ENCODE results near the gene BDNF. TPM values are rescaled to one million over a fixed set of nuclear protein-coding genes. Genes with fewer than 3 reads are reported as not detected.

The BDNF gene
- total RNA-seq, 1 experiment from 2014 or later, result 5.4 TPM

DNA sequence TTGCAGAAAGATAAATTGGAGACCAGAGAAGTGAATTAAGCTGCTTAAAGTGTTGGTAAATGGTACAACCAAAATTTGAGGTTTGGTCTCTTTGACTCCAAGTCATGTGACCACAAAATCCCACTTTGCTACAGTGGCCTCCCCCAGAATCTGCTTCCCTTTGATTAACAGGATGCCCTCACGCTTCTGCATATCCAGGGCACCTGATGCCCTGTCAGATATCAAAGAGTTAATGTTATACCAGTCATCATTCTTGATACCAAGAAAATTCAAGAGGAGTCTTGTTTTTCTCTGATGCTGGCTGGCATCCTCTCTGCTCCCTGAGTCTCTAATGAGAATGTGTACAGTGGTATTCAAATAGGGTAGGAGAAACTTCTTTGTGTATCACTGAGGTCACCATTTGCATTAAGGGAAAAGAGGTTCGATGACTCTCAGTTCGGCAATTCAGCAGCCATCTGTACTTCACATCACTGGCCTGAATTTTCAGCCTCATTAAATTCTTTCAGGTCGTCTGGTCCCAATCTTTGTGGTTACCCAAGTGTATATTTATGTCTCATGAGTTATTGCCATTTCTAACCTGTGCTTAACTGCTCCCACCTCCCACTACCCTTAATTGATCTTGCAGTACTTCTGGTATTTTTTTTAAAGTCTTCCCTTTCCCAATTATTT lies 73.9 kb downstream of the BDNF start:
- ChIA-PET POLR2A (ENCODE audit: unreplicated experiment) (no interaction called here), CTCF (no interaction called here)
- Histone ChIP-seq H3F3A (ENCODE audit: insufficient read depth, low read depth) (no peaks in the 10 kb centered on the region), H3K4me2 (no peak overlapping the region), H4K20me1 (ENCODE audit: insufficient read depth) (no peaks in the 10 kb centered on the region), H3K4me3 (no peak overlapping the region), H3K27ac (no peak overlapping the region), H3K4me1 (replicated peaks; ENCODE audit: insufficient read depth) (no peaks in the 10 kb centered on the region), H3K9me2 (ENCODE audit: insufficient read depth) (no peaks in the 10 kb centered on the region), H2AFZ (no peak overlapping the region), H3K27me3 (ENCODE audit: insufficient read depth, low read depth) (peaks cover 6% of the 10 kb centered on the region; the same call in 1 of the 2 replicates), H3K79me2 (ENCODE audit: low read depth) (no peaks in the 10 kb centered on the region), H3K9me3 (ENCODE audit: insufficient read depth, low read depth) (no peaks in the 10 kb centered on the region), H3K36me3 (ENCODE audit: low read depth) (no peaks in the 10 kb centered on the region)
- TF ChIP-seq EZH2 (IDR thresholded peaks at IDR 0.05; ENCODE audit: low read depth), result no peak
- no peak for TF ChIP-seq CTCF (conservative IDR thresholded peaks at IDR 0.05)
- no TSS peak for BruUV-seq (replicated peaks)
- intact Hi-C loops (cut with micrococcal nuclease; ENCODE audit: unreplicated experiment), result no loop called here
- DNase-seq, result no peak

- Histone ChIP-seq H3K4me2 (no peak overlapping the region), H3K9me2 (ENCODE audit: insufficient read depth) (no peaks in the 10 kb centered on the region), H2AFZ (no peak overlapping the region), H3K36me3 (ENCODE audit: low read depth) (no peaks in the 10 kb centered on the region), H3K4me3 (no peak overlapping the region), H3K9me3 (ENCODE audit: insufficient read depth, low read depth) (no peaks in the 10 kb centered on the region), H3F3A (ENCODE audit: insufficient read depth, low read depth) (no peaks in the 10 kb centered on the region), H4K20me1 (ENCODE audit: insufficient read depth) (no peaks in the 10 kb centered on the region), H3K79me2 (ENCODE audit: low read depth) (no peaks in the 10 kb centered on the region), H3K4me1 (replicated peaks; ENCODE audit: insufficient read depth) (no peaks in the 10 kb centered on the region), H3K27me3 (ENCODE audit: insufficient read depth, low read depth) (peaks cover 6% of the 10 kb centered on the region; the same call in 1 of the 2 replicates), H3K27ac (no peak overlapping the region)
- CTCF ChIA-PET, result no interaction called here
- POLR2A ChIA-PET (ENCODE audit: unreplicated experiment), result no interaction called here
- DNase-seq, result no peak
- no peak for TF ChIP-seq EZH2 (IDR thresholded peaks at IDR 0.05; ENCODE audit: low read depth)
- no peak for TF ChIP-seq CTCF (conservative IDR thresholded peaks at IDR 0.05)
- BruUV-seq (replicated peaks), result no TSS peak
- intact Hi-C loops (cut with micrococcal nuclease; ENCODE audit: unreplicated experiment), result no loop called here
Observed at GRCh38 chr11:27625347-27625912, 74.8 kb downstream of the BDNF start.

DNA sequence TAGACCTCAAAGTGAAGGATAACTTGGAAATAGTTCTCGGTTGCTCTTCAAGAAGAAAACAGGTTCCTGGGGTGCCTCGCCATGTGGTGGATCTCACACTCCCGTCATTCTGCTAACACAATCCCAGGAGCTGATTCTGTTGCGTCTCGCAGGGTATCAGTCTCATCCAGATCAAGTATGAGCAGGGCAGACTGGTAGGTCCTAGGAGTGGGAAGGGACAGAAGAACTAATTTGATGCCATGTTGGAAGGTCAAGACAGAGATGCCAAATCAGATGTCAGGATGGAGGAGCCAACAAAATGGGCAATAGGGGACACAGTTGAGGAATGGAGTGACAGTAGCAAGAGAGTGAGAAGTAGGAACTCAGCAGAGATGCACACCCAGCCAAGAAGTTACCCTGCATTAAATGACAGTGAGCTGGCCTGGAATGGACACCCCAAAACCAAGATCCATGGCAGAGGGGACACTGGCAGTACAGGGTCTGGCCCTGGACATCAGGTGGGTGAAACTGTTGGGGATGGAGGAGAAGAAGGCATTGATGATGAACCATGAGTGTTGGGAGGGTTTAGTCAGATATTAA lies 76.2 kb downstream of the BDNF start:
- H3K27me3 ChIP-seq (ENCODE audit: insufficient read depth, low read depth), result peaks cover 6% of the 10 kb centered on the region; the same call in 1 of the 2 replicates
- no peaks in the 10 kb centered on the region for H3K9me2 ChIP-seq (ENCODE audit: insufficient read depth)
- no peak for TF ChIP-seq CTCF (conservative IDR thresholded peaks at IDR 0.05)
- TF ChIP-seq EZH2 (IDR thresholded peaks at IDR 0.05; ENCODE audit: low read depth), result no peak
- H3F3A ChIP-seq (ENCODE audit: insufficient read depth, low read depth), result no peaks in the 10 kb centered on the region
- no peaks in the 10 kb centered on the region for H3K4me1 ChIP-seq (replicated peaks; ENCODE audit: insufficient read depth)
- ChIA-PET POLR2A (ENCODE audit: unreplicated experiment) (no interaction called here), CTCF (no interaction called here)
- no peak overlapping the region for H3K4me3 ChIP-seq
- H3K79me2 ChIP-seq (ENCODE audit: low read depth), result no peaks in the 10 kb centered on the region
- intact Hi-C loops (cut with micrococcal nuclease; ENCODE audit: unreplicated experiment), result no loop called here
- H3K4me2 ChIP-seq, result no peak overlapping the region
- H4K20me1 ChIP-seq (ENCODE audit: insufficient read depth), result no peaks in the 10 kb centered on the region
- BruUV-seq (replicated peaks), result no TSS peak
- no peak overlapping the region for H3K27ac ChIP-seq
- H3K36me3 ChIP-seq (ENCODE audit: low read depth), result no peaks in the 10 kb centered on the region
- no peak for DNase-seq
- no peaks in the 10 kb centered on the region for H3K9me3 ChIP-seq (ENCODE audit: insufficient read depth, low read depth)
- H2AFZ ChIP-seq, result no peak overlapping the region

Data from PC-9 (cell line).